ENCODE results near the gene HNRNPU.

DNA sequence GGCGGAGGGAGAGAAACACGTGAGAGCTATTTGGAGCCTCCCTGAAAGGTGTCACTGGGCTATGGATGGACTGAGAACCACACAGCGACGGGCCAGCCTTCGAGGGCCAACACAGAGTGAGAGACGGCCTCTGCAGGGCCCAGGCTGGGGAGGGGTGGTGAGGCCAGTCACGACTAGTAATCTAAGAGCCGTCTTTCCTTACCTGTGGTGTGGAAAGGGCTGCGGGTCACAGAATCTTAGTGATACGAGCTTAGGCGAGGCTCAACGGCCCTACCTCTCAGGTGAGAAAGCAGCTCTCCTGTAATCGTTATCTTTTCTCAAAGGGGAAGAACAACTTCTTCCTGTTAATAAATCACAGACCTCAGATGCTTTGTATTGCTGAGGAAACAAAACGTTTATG is 62.3 kb downstream of the HNRNPU start:
- TF ChIP-seq, protein P1, sequence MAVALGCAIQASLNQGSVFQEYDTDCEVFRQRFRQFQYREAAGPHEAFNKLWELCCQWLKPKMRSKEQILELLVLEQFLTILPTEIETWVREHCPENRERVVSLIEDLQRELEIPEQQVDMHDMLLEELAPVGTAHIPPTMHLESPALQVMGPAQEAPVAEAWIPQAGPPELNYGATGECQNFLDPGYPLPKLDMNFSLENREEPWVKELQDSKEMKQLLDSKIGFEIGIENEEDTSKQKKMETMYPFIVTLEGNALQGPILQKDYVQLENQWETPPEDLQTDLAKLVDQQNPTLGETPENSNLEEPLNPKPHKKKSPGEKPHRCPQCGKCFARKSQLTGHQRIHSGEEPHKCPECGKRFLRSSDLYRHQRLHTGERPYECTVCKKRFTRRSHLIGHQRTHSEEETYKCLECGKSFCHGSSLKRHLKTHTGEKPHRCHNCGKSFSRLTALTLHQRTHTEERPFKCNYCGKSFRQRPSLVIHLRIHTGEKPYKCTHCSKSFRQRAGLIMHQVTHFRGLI (tag by site-specific recombination; IDR thresholded peaks at IDR 0.05): no peak
- TF ChIP-seq, protein P2, sequence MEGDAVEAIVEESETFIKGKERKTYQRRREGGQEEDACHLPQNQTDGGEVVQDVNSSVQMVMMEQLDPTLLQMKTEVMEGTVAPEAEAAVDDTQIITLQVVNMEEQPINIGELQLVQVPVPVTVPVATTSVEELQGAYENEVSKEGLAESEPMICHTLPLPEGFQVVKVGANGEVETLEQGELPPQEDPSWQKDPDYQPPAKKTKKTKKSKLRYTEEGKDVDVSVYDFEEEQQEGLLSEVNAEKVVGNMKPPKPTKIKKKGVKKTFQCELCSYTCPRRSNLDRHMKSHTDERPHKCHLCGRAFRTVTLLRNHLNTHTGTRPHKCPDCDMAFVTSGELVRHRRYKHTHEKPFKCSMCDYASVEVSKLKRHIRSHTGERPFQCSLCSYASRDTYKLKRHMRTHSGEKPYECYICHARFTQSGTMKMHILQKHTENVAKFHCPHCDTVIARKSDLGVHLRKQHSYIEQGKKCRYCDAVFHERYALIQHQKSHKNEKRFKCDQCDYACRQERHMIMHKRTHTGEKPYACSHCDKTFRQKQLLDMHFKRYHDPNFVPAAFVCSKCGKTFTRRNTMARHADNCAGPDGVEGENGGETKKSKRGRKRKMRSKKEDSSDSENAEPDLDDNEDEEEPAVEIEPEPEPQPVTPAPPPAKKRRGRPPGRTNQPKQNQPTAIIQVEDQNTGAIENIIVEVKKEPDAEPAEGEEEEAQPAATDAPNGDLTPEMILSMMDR (tag by site-specific recombination; IDR thresholded peaks at IDR 0.05): no peak
- TF ChIP-seq, protein P3, sequence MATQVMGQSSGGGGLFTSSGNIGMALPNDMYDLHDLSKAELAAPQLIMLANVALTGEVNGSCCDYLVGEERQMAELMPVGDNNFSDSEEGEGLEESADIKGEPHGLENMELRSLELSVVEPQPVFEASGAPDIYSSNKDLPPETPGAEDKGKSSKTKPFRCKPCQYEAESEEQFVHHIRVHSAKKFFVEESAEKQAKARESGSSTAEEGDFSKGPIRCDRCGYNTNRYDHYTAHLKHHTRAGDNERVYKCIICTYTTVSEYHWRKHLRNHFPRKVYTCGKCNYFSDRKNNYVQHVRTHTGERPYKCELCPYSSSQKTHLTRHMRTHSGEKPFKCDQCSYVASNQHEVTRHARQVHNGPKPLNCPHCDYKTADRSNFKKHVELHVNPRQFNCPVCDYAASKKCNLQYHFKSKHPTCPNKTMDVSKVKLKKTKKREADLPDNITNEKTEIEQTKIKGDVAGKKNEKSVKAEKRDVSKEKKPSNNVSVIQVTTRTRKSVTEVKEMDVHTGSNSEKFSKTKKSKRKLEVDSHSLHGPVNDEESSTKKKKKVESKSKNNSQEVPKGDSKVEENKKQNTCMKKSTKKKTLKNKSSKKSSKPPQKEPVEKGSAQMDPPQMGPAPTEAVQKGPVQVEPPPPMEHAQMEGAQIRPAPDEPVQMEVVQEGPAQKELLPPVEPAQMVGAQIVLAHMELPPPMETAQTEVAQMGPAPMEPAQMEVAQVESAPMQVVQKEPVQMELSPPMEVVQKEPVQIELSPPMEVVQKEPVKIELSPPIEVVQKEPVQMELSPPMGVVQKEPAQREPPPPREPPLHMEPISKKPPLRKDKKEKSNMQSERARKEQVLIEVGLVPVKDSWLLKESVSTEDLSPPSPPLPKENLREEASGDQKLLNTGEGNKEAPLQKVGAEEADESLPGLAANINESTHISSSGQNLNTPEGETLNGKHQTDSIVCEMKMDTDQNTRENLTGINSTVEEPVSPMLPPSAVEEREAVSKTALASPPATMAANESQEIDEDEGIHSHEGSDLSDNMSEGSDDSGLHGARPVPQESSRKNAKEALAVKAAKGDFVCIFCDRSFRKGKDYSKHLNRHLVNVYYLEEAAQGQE (tag by site-specific recombination; IDR thresholded peaks at IDR 0.05): no peak
- no peak for TF ChIP-seq ZBTB1 (tag by site-specific recombination; IDR thresholded peaks at IDR 0.05)
- TF ChIP-seq ZNF24 (tag by site-specific recombination; IDR thresholded peaks at IDR 0.05): no peak
- TF ChIP-seq, protein P4, sequence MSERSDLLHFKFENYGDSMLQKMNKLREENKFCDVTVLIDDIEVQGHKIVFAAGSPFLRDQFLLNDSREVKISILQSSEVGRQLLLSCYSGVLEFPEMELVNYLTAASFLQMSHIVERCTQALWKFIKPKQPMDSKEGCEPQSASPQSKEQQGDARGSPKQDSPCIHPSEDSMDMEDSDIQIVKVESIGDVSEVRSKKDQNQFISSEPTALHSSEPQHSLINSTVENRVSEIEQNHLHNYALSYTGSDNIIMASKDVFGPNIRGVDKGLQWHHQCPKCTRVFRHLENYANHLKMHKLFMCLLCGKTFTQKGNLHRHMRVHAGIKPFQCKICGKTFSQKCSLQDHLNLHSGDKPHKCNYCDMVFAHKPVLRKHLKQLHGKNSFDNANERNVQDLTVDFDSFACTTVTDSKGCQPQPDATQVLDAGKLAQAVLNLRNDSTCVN (tag by site-specific recombination; optimal IDR thresholded peaks at IDR 0.05): no peak
- TF ChIP-seq, protein P5, sequence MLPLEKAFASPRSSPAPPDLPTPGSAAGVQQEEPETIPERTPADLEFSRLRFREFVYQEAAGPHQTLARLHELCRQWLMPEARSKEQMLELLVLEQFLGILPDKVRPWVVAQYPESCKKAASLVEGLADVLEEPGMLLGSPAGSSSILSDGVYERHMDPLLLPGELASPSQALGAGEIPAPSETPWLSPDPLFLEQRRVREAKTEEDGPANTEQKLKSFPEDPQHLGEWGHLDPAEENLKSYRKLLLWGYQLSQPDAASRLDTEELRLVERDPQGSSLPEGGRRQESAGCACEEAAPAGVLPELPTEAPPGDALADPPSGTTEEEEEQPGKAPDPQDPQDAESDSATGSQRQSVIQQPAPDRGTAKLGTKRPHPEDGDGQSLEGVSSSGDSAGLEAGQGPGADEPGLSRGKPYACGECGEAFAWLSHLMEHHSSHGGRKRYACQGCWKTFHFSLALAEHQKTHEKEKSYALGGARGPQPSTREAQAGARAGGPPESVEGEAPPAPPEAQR (tag by site-specific recombination; IDR thresholded peaks at IDR 0.05): no peak
- TF ChIP-seq ZNF10 (tag by site-specific recombination; IDR thresholded peaks at IDR 0.05): no peak
- TF ChIP-seq ZNF112 (tag by site-specific recombination; IDR thresholded peaks at IDR 0.05): no peak
- TF ChIP-seq KLF1 (tag by site-specific recombination; IDR thresholded peaks at IDR 0.05): no peak
- TF ChIP-seq, protein P6, sequence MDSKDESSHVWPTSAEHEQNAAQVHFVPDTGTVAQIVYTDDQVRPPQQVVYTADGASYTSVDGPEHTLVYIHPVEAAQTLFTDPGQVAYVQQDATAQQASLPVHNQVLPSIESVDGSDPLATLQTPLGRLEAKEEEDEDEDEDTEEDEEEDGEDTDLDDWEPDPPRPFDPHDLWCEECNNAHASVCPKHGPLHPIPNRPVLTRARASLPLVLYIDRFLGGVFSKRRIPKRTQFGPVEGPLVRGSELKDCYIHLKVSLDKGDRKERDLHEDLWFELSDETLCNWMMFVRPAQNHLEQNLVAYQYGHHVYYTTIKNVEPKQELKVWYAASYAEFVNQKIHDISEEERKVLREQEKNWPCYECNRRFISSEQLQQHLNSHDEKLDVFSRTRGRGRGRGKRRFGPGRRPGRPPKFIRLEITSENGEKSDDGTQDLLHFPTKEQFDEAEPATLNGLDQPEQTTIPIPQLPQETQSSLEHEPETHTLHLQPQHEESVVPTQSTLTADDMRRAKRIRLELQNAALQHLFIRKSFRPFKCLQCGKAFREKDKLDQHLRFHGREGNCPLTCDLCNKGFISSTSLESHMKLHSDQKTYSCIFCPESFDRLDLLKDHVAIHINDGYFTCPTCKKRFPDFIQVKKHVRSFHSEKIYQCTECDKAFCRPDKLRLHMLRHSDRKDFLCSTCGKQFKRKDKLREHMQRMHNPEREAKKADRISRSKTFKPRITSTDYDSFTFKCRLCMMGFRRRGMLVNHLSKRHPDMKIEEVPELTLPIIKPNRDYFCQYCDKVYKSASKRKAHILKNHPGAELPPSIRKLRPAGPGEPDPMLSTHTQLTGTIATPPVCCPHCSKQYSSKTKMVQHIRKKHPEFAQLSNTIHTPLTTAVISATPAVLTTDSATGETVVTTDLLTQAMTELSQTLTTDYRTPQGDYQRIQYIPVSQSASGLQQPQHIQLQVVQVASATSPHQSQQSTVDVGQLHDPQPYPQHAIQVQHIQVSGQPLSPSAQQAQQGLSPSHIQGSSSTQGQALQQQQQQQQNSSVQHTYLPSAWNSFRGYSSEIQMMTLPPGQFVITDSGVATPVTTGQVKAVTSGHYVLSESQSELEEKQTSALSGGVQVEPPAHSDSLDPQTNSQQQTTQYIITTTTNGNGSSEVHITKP (tag by site-specific recombination; IDR thresholded peaks at IDR 0.05): no peak
- TF ChIP-seq ZNF670 (tag by site-specific recombination; IDR thresholded peaks at IDR 0.05; ENCODE audit: low read depth): no peak
- TF ChIP-seq ZFP37 (tag by site-specific recombination; IDR thresholded peaks at IDR 0.05): no peak
